Measurements from ENCODE around the gene C1orf21. TPM values are rescaled to one million over a fixed set of nuclear protein-coding genes. Genes with fewer than 3 reads are reported as not detected.
A peak's percentile ranks its signal among the peaks of the same experiment; 100 is the strongest.

C1orf21 gene
- total RNA-seq, 1 donor from 2014 or later = 33.1 TPM

DNA sequence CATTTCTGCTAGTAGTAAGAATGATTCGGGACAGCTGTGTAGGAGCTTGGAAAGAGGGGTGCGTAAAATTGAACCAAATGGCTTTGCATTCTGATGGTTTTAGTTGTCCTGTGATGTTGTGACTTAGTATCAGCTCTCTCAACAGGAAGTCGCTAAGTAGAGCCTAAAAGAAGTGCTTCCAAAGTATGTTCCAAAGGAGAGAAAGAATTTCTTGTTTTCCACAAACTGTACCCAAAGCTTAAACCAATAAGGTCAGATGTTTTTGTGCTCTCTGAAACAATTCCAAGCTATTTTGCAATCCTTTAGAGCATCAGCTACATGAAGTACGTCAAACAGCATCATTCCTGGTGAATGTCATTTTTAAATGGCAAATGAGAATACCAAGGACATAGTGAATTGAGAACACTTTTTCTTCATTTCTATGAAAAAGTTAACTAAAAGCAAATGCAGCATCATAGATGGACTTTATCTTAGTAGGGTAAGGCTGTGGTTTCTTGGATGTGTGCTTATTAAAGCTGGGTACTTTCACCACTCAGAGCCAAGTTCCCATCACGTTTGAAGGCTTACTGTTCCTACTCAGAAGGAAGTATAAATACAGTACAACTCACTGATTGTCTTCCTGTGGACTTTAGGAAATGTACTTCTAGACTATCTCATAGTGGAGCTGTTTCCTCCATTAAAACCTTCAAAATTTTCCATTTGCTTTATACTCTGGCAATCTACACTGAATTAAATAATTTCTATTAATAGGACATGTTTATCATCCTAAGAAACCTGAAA, 148.6 kb downstream of the C1orf21 start:
- Mint-ChIP-seq H3K27ac (peak overlapping the region; percentile 28), H3K4me1 (peaks cover 31% of the 10 kb centered on the region), H3K9me3 (peaks cover 31% of the 10 kb centered on the region), H3K4me3 (no peak overlapping the region), H3K36me3 (peaks cover 32% of the 10 kb centered on the region), H3K27me3 (ENCODE audit: low read depth) (no peaks in the 10 kb centered on the region)
- no peak for DNase-seq (ENCODE audit: low spot score in 2 of 2, unreplicated experiment in 2 of 2)
- no peak for TF ChIP-seq CTCF (IDR thresholded peaks at IDR 0.05; ENCODE audit: unreplicated experiment)

DNA sequence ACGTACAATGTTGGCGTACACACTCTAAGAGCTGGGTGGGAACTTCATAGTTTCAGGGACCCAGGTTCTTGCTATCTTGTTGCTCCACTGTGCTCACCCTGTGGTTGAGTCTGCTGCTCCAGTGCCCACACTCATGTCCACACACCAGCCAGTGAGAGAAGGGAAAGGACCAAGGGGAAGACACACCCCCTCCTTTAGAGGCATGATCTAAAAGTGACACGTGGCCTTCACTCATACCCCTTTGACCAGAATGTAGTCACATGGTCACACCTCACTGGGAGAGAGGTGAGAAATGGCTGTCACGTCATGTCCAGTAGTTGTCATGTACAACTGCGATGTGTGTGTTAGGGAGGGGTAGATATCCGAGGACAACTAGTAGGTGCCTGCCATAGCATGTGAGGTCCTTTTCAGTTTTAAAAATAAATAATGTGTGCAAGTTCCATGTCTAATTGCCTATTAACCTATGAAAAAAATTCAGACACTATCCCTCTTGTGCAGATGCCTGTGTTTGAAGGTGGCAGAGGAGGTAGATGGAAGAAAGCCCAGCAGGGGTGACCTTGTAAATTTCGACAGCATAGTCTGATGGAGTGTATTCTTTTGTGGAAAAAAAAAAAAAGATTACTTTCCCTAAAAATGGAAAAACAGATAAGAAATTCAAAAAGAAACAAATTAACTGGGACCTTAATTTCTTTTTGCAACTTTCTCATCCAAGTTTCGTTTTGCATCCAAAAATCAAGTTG, 149.6 kb downstream of the C1orf21 start:
- H3K4me3 Mint-ChIP-seq = no peak overlapping the region
- TF ChIP-seq CTCF (IDR thresholded peaks at IDR 0.05; ENCODE audit: unreplicated experiment) = no peak
- H3K27me3 Mint-ChIP-seq (ENCODE audit: low read depth) = no peaks in the 10 kb centered on the region

DNA sequence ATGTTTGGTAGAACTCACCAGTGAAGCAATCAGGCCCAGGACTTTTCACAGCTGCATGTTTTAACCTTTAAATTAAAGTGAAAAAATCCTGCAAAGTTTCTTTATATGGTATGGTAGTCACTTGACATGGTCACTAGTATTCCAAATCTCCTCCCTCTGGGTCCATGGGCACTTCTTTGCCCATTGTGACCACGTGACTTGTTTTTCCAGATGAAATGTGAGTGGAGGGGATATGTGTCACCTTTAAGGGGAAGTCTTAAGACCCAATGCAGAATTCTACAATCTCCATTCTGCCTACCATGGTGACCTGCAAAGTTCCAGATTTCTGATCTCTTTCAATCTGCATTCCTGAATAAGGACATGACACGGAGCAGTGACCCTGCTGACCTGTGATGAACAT, 152.8 kb downstream of the C1orf21 start:
- Mint-ChIP-seq H3K27me3 (ENCODE audit: low read depth) (no peaks in the 10 kb centered on the region), H3K9me3 (peaks cover 31% of the 10 kb centered on the region), H3K4me3 (no peak overlapping the region), H3K4me1 (peaks cover 23% of the 10 kb centered on the region), H3K27ac (no peak overlapping the region), H3K36me3 (peaks cover 32% of the 10 kb centered on the region)
- no peak for DNase-seq (ENCODE audit: low spot score in 2 of 2, unreplicated experiment in 2 of 2)
- no peak for TF ChIP-seq CTCF (IDR thresholded peaks at IDR 0.05; ENCODE audit: unreplicated experiment)

More for the DNA sequence above, 149.6 kb downstream of the C1orf21 start:
- DNase-seq (ENCODE audit: low spot score in 2 of 2, unreplicated experiment in 2 of 2) = no peak
- H3K4me1 Mint-ChIP-seq = peaks cover 31% of the 10 kb centered on the region
- H3K9me3 Mint-ChIP-seq = peaks cover 31% of the 10 kb centered on the region
- H3K36me3 Mint-ChIP-seq = peaks cover 32% of the 10 kb centered on the region
- no peak overlapping the region for H3K27ac Mint-ChIP-seq

- Mint-ChIP-seq H3K4me1 (peaks cover 29% of the 10 kb centered on the region), H3K9me3 (peaks cover 26% of the 10 kb centered on the region), H3K27me3 (ENCODE audit: low read depth) (no peaks in the 10 kb centered on the region), H3K36me3 (peaks cover 23% of the 10 kb centered on the region), H3K27ac (peak overlapping the region; percentile 5), H3K4me3 (no peak overlapping the region)
- TF ChIP-seq CTCF (IDR thresholded peaks at IDR 0.05; ENCODE audit: unreplicated experiment) = no peak
- no peak for DNase-seq (ENCODE audit: low spot score in 2 of 2, unreplicated experiment in 2 of 2)
Observed at GRCh38 chr1:184541537-184542152, 154.8 kb downstream of the C1orf21 start.

- Mint-ChIP-seq H3K27me3 (ENCODE audit: low read depth) (no peaks in the 10 kb centered on the region), H3K27ac (no peak overlapping the region), H3K9me3 (peaks cover 22% of the 10 kb centered on the region), H3K4me3 (no peak overlapping the region), H3K36me3 (peaks cover 17% of the 10 kb centered on the region), H3K4me1 (peaks cover 29% of the 10 kb centered on the region)
- TF ChIP-seq CTCF (IDR thresholded peaks at IDR 0.05; ENCODE audit: unreplicated experiment) = no peak
- no peak for DNase-seq (ENCODE audit: low spot score in 2 of 2, unreplicated experiment in 2 of 2)
Observed at GRCh38 chr1:184542291-184542690, 155.5 kb downstream of the C1orf21 start.

Data from mesothelial cell of epicardium (in vitro differentiated cells).